Measurements from ENCODE around the gene SORCS1. TPM values are rescaled to one million over a fixed set of nuclear protein-coding genes. Genes with fewer than 3 reads are reported as not detected.
A peak's percentile ranks its signal among the peaks of the same experiment; 100 is the strongest.

SORCS1 gene
- total RNA-seq, 1 experiment from 2014 or later, result 1.7 TPM

DNA sequence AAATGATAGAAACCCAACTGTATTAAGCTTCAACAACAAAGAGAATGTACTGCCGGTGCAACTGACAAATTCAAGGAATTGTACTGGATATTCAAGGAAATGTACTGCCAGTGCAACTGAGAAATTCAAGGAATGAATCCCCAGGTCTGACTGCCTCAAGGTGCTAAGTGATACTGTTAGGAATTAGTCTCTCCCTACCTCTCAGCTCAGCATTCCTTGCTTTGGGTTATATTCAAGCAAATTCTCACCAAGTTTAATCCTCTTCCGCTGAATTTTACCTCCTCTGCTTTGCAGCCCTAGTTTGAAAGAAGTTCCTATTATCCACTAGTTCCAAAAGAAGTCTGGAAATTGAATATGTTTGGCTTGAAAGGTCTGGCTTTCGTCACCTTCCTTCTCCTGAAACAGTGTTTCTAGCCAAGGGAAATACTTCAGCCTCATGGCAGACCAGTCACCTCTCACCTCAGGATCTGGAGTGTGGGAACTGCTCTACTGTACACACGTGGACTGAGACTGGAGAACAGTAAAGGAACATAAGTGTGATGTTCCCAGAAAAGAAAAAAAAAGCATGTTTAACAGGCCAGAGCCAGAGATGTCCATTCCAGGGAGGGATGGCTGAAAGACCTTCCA lies 60.4 kb downstream of the SORCS1 start:
- Histone ChIP-seq H4K5ac (ENCODE audit: insufficient read length, low read depth, low read length) (no peak overlapping the region), H3K23ac (ENCODE audit: insufficient read length, low read depth, low read length) (no peak overlapping the region), H3K4ac (ENCODE audit: low read depth, low read length) (no peak overlapping the region), H4K20me1 (ENCODE audit: control insufficient read depth, insufficient read depth, insufficient read length) (no peaks in the 10 kb centered on the region), H3K4me1 (ENCODE audit: insufficient read depth, low read length) (peaks cover 10% of the 10 kb centered on the region; the same call in 1 of the 2 replicates), H3K9me3 (ENCODE audit: control insufficient read depth, low read depth, low read length) (peaks cover 4% of the 10 kb centered on the region), H2BK20ac (ENCODE audit: low read depth, low read length, poor library complexity, severe bottlenecking) (no peak overlapping the region), H2BK120ac (ENCODE audit: low read depth, low read length, poor library complexity, severe bottlenecking) (peak overlapping the region; percentile 67), H3K27me3 (ENCODE audit: insufficient read depth, low read length) (no peaks in the 10 kb centered on the region), H4K8ac (replicated peaks; ENCODE audit: insufficient read length, low read depth, low read length) (no peak overlapping the region), H3K56ac (ENCODE audit: insufficient read length, low read depth, low read length) (no peak overlapping the region), H2AK5ac (ENCODE audit: insufficient read length, low read length) (no peak overlapping the region), H3K9ac (ENCODE audit: extremely low read depth, insufficient read length, low read length) (no peak overlapping the region), H3K18ac (ENCODE audit: insufficient read length, low read depth, low read length) (peak overlapping the region; percentile 23), H3K79me1 (ENCODE audit: insufficient read depth, low read depth, low read length, poor library complexity, severe bottlenecking) (no peaks in the 10 kb centered on the region), H2BK15ac (ENCODE audit: low read depth, low read length) (no peak overlapping the region), H3K27ac (ENCODE audit: insufficient read length, low read depth, low read length) (no peak overlapping the region), H3T11ph (ENCODE audit: low read length) (no peak overlapping the region), H4K91ac (ENCODE audit: insufficient read length, low read depth, low read length) (no peak overlapping the region), H2BK5ac (ENCODE audit: insufficient read length, low read length) (no peak overlapping the region), H3K79me2 (ENCODE audit: insufficient read depth, low read length) (no peaks in the 10 kb centered on the region), H2BK12ac (ENCODE audit: insufficient read length, low read depth, low read length) (peak overlapping the region; percentile 80), H2AFZ (ENCODE audit: low read length) (no peak overlapping the region), H3K4me2 (ENCODE audit: insufficient read depth, insufficient read length, low read length) (no peak overlapping the region), H3K23me2 (ENCODE audit: insufficient read length, low read depth, low read length, poor library complexity, severe bottlenecking) (no peaks in the 10 kb centered on the region), H3K14ac (ENCODE audit: insufficient read depth, low read length) (no peak overlapping the region)
- Mint-ChIP-seq H3K9me3 (peaks cover 9 to 11% of the 10 kb centered on the region in 2 experiments; a peak in 4 of 5 replicates), H3K27me3 (ENCODE audit: low read depth) (no peaks in the 10 kb centered on the region), H3K27ac (peak overlapping the region in 1 of 3 experiments; percentile 25; a peak in 3 of 7 replicates), H3K4me1 (peaks cover 17 to 22% of the 10 kb centered on the region in 2 experiments), H3K36me3 (ENCODE audit: insufficient read depth in 1 of 3, low read depth in 3 of 3) (peaks cover 0 to 12% (median 8%) of the 10 kb centered on the region in 3 experiments; a peak in 4 of 7 replicates), H3K4me3 (no peak overlapping the region)
- TF ChIP-seq, protein P1, sequence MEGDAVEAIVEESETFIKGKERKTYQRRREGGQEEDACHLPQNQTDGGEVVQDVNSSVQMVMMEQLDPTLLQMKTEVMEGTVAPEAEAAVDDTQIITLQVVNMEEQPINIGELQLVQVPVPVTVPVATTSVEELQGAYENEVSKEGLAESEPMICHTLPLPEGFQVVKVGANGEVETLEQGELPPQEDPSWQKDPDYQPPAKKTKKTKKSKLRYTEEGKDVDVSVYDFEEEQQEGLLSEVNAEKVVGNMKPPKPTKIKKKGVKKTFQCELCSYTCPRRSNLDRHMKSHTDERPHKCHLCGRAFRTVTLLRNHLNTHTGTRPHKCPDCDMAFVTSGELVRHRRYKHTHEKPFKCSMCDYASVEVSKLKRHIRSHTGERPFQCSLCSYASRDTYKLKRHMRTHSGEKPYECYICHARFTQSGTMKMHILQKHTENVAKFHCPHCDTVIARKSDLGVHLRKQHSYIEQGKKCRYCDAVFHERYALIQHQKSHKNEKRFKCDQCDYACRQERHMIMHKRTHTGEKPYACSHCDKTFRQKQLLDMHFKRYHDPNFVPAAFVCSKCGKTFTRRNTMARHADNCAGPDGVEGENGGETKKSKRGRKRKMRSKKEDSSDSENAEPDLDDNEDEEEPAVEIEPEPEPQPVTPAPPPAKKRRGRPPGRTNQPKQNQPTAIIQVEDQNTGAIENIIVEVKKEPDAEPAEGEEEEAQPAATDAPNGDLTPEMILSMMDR (conservative IDR thresholded peaks at IDR 0.05), result no peak
- no peak for DNase-seq
- no CpG with 5 or more reads among the region's 4 CpGs for WGBS (ENCODE audit: extremely low coverage, insufficient read length, low lambda C conversion rate)

Data from H9 (cell line).